AG09319 (cell line): ENCODE data around the gene SMR3B.

ENCODE experiments used
- DNase-seq: peaks from one replicate; pipeline ENCODE4 v3.0.0-alpha.2; 2010; ENCODE audit warnings: low read depth; ENCODE audit errors: extremely low read depth
- TF ChIP-seq, protein P1 (sequence below): IDR thresholded peaks from 2 replicates; pipeline ENCODE4 v1.5.1; 2011; ENCODE audit warnings: low read depth, mild to moderate bottlenecking, inconsistent platforms, low read length, moderate library complexity

The SMR3B gene

GRCh38 chr4:70397580-70397979, 14.6 kb downstream of the SMR3B start, which contains the start of gene OPRPN:
Gene OPRPN (plus strand): TSS chr4:70397940. CDS start chr4:70399286, 1,346 bp downstream.
- TF ChIP-seq, protein P1, sequence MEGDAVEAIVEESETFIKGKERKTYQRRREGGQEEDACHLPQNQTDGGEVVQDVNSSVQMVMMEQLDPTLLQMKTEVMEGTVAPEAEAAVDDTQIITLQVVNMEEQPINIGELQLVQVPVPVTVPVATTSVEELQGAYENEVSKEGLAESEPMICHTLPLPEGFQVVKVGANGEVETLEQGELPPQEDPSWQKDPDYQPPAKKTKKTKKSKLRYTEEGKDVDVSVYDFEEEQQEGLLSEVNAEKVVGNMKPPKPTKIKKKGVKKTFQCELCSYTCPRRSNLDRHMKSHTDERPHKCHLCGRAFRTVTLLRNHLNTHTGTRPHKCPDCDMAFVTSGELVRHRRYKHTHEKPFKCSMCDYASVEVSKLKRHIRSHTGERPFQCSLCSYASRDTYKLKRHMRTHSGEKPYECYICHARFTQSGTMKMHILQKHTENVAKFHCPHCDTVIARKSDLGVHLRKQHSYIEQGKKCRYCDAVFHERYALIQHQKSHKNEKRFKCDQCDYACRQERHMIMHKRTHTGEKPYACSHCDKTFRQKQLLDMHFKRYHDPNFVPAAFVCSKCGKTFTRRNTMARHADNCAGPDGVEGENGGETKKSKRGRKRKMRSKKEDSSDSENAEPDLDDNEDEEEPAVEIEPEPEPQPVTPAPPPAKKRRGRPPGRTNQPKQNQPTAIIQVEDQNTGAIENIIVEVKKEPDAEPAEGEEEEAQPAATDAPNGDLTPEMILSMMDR, result no peak
- no peak for DNase-seq

DNA sequence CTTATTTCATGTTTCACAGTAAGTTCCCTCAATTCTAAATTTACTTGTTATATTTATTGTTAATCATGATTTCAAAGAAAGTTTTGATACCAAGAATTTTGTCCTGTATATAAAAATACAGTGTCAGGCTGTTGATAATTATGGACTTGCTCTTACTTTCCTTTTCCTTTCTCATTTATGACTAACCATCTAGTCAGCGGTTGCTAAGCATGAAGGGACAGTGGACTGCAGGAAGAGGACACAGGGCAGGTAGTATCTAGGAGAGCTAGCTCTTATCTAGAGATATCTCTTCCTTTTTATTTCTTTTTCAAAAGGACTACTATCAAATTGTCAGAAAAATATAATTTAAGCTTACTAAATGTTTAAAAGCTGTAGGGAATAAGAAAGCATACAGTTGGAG, 16.4 kb downstream of the SMR3B start:
- no peak for DNase-seq
- TF ChIP-seq, protein P1, result no peak

GRCh38 chr4:70402762-70403161, 19.8 kb downstream of the SMR3B start:
- no peak for DNase-seq
- TF ChIP-seq, protein P1, result no peak

GRCh38 chr4:70405765-70406164, 22.8 kb downstream of the SMR3B start:
- TF ChIP-seq, protein P1, result no peak
- DNase-seq, result no peak

DNA sequence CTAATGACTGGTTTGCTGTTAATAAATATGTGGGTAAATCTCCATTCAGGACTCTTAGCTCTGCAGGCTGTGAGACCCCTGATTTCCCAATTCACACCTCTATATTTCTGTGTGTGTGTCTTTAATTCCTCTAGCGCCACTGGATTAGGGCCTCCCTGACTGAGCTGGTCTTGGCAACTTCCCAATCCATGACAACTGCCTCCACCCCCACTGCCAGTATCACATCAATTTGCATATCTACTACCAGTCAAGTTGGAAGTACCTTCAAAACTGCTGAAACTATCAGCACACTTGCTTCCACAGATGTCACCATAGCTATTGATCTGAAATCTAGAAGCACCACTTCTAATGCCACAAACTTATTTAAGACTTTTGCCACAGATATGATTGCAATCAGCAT, 42.4 kb downstream of the SMR3B start:
- TF ChIP-seq, protein P1, result no peak
- DNase-seq, result no peak

DNA sequence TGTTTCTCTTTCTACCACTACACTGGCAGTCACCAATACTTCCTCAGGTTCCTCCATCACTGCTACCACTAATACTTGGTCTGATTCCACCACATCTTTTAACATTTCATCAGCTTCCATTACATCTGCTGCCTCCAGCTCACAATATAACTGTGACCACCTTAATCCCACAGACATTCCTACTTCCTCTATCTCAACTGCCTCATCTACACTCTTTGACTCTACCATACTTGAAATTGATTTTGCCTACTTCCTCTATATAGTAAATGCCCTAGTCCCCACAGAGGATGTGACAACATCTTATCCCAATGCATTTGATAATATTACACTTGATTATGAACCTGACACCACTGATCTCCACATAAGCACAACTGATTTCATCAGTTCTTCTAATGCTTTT, 43.9 kb downstream of the SMR3B start:
- TF ChIP-seq, protein P1, result no peak
- no peak for DNase-seq

DNA sequence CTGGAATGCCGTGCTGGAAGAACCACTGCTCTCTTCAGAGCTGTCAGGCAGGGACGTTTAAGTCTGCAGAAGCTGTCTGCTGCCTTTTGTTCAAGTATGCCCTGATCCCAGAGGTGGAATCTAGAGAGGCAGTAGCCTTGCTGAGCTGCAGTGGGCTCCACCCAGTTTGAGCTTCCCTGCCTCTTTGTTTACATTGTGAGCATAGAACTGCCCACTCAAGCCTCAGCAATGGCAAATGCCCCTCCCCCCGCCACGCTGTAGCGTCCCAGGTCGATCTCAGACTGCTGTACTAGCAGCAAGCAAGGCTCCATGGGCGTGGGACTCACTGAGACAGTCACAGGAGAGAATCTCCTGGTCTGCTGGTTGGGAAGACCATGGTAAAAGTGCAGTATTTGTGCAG, 54.3 kb downstream of the SMR3B start:
- TF ChIP-seq, protein P1, result no peak
- DNase-seq, result no peak
